CD4-positive, alpha-beta T cell treated with Interferon gamma for 1 hour (primary cell): ENCODE results near the gene LMAN1.

ENCODE experiments used
- DNase-seq: peaks from one replicate; pipeline ENCODE4 v3.0.0-alpha.2; 2020

LMAN1 gene

DNA sequence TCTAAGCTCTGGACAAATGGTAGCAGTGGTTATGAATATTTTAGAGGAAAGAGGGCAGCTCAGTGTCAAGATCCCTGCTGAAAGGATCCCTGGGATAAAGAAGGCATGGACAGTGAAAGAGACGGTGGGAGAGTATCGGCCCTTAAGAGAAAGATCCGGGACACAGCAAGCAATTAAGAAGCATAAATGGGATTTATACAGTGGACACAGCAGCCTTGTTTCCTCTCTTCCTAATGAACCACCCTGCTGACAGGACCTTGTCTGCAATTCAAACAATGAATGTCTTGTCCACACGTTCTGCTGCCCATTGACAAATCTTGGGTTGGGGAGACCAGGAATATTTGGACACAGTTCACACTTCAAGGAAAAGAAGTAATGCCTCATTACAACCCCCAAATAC lies 57.1 kb downstream of the LMAN1 start:
- no peak for DNase-seq

DNA sequence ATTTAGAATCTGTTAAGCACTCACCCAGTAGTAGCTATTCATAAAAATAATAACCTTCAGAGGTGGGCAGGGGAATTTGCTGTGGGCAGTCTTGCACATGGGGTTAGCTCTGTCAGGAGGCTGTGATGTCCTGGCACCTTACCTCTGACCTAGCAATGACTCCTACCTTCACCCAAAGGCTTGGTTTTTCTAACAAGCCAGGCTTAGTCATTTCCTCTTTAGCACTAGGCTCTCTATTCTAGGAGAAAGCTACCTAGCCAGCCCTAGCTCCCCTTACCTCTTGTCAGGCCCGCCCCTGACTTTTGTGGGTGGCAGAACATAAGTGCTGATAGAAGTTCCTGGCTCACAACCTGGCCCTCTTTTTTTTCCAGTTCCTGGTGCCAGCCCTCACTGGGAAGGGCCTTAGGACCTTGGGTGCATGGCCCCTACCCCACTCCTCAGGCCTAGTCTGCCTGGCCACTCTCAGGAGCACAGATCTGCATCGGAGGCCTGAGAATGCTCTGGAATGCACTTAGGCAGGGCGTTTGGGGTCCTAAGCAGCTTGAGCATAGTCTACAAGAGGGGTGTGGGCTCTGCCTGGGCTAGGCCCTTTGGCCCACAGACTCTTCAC lies 58.3 kb downstream of the LMAN1 start:
- no peak for DNase-seq

DNA sequence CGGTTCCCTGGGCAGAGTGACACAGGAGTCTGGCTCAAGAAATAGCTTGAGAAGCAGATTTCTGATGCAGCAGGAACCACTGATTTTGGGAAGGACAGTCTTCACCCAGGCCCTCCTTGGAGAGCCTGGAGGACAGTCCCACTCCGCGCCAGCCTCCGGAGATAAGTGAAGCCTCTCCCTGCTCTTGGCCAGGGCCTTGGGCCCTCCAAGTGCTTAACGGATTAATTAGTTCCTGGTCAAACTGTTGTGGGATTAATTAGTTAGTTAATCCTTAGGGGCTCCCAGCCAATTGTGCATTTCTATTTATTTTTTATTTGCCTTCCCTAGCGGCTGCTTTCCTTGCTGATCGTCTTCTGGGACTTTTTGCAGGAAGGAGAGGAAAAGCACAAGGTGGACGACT lies 60.2 kb downstream of the LMAN1 start:
- no peak for DNase-seq

DNA sequence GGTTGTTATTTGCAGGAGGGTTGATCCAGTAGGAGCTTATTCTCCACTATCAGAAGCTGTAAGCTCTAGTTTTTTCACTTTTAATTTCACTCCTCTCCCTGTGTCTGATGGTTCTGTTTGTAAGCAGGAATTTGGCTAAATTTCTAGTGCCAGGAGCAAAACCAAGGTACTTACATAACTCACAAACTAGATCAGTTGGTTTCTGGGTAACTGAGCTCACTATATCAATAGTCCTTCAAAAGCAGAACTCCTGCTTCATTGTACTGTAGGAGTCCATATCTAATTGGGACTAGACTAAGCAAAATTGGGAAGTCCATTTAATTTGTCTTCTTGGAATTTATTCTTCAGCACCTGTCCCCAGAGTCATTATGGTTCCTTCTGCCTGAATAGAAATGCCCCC lies 65.7 kb downstream of the LMAN1 start:
- no peak for DNase-seq

DNA sequence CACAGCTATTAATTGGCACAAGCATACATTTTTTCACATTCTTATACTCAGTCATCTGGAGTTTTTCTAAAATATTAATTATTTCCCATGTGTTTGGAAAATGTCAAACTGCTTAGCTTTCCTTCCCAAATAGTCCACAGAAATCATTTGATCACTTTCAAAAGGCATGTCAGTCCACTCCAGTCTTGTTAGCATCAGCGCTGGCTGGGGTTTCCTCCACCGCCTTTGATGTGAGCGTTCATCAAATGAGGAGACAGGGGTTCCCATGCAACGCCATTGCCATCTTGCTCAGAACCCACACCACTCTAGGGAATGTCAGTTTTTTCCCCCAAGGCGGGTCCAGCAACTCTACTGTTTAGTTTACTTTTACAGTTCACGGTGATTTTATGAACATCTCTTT lies 72.7 kb downstream of the LMAN1 start:
- no peak for DNase-seq

DNA sequence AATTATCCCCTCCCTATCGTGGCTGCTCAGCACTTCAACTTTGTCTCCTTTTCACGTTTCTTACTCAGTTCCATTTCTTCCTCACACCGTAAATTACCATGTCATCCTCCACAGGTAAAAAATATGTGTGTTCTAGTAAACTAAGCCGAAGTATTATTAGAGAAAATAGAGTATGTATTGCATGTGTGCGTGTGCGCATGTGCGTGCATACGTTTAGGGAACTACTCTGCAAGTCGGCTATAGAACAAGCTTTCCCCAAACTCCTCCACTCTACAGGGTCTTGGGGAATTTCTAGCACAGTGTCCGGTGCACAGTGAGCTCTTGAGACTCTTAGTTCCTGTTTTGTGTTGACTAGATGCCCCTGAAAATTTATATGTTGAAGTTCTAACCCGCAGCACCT lies 76.7 kb downstream of the LMAN1 start:
- DNase-seq = no peak

DNA sequence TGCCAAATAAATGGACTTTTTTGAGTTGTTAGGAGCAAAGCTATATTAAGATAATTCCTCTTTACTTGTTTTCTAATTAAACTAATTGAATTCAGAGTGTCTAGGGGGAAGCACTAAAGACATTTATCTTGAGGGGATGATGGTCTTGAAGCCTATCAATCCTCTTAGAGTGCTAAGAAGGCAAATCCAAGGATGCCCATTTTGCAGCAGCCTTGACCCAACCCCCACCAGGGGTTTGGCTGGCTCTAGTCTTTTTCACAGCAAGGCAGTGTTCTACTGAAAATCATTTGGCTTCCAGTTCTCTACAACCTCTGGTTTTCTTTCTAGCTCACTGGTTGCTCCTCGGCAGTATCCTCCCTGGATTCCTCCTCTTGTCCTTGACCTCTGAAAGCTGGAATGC lies 79.3 kb downstream of the LMAN1 start:
- no peak for DNase-seq

DNA sequence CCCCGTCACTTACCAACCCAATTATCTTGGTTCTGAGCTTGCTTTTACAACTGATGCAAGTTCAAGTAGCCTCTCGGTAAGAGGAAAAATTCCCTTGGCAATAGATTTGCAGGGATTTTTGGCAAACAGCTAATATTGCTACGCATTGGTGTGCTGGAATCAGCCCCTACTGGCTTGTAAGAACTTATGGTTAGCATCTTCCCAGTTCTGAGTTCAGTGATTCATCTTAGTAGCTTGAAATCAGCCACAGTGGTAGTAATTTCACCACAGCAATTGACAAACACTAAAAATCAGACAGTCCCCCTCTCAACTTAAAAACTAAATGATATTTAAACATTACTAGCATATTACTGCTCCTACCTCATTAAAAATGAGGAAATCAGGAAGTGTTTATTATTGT lies 79.9 kb downstream of the LMAN1 start:
- no peak for DNase-seq

DNA sequence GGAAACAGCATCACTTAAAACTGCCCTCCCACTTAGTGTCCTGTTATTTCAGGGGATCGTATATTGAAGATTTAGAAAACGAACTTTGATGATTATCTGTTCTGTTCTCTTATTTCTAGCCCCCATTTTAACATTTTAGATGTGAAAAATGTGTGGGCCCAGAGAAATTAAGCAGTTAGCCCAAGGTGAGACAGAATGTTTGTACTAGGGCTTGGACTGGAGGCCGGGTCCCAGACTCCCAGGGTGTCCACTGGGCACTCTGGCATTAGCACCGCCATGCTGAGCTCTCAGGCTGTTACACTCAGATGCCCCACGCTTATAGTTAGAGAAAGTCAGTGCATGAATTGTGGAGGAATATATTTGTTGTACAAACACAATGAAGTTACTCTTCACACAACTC lies 80.3 kb downstream of the LMAN1 start:
- DNase-seq = no peak
